Lower leg skin (tissue), 3 donors: ENCODE data around the gene KCNMA1.

Source experiments
- POLR2A ChIP-seq, 2 donors: fragments of 450-650 bp; IDR thresholded peaks; one replicate each; pipeline ENCODE4 v1.6.1; 2016 to 2017; ENCODE audit warnings: antibody characterized with exemption in 2 of 2, mild to moderate bottlenecking in 1 of 2, moderate library complexity in 1 of 2
- TF ChIP-seq, protein P1 (sequence below), 3 donors: fragments of 450-650 bp; IDR thresholded peaks; one replicate each; pipeline ENCODE4 v1.5.1; 2016; ENCODE audit warnings: antibody characterized with exemption in 3 of 3, mild to moderate bottlenecking in 3 of 3, moderate library complexity in 2 of 3

DNA sequence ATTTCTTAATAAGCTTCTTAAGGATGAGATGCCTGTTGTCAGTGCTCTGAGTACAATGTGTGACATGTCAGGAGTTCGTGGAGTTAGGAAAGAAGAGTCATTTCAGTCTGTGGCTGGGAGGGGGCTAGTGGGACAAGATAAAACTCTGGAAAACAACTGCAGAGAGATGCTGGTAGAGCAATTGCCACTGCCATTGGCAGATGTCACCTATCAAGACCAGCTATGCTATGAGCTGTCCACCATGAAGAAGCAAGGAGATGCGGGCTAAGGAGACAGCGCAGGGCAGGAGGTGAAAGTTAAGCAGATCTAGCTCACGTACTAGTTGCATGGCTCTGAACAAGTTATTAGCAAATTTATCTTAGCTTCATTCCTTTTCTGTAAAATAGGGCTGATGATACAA is 756.7 kb downstream of the KCNMA1 start:
- TF ChIP-seq, protein P1, sequence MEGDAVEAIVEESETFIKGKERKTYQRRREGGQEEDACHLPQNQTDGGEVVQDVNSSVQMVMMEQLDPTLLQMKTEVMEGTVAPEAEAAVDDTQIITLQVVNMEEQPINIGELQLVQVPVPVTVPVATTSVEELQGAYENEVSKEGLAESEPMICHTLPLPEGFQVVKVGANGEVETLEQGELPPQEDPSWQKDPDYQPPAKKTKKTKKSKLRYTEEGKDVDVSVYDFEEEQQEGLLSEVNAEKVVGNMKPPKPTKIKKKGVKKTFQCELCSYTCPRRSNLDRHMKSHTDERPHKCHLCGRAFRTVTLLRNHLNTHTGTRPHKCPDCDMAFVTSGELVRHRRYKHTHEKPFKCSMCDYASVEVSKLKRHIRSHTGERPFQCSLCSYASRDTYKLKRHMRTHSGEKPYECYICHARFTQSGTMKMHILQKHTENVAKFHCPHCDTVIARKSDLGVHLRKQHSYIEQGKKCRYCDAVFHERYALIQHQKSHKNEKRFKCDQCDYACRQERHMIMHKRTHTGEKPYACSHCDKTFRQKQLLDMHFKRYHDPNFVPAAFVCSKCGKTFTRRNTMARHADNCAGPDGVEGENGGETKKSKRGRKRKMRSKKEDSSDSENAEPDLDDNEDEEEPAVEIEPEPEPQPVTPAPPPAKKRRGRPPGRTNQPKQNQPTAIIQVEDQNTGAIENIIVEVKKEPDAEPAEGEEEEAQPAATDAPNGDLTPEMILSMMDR (IDR thresholded peaks at IDR 0.05) = no peak
- no peak for TF ChIP-seq POLR2A (IDR thresholded peaks at IDR 0.05)
